ENCODE data around the gene PPP1R27. TPM values are rescaled to one million over a fixed set of nuclear protein-coding genes. Genes with fewer than 3 reads are reported as not detected.

PPP1R27 gene
- total RNA-seq, 2 donors from 2014 or later = not detected

DNA sequence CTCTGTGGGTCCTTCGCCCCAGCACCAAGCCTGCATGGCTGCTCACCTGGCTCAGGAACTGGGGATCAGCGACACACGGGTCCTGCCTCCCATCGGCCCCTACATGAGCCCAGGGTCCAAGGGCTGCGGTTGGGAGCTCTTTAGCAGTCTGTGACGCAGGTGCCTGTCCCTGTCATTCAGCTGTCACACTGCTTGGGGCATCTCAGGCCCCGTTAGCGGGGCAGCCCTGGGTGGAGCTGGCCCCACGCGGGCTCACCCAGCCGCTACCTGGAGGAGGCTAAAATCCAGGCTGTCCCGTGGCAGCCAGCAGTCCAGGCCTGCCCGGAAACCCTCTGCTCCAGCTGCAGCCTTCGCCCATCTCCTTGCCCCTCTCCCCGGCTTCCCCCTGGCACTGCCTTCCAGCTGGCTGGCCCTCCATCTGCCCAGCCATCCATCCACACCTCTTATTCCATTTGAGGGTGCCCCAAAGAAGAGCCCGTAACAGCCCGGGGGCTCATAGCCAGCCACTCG lies 27.6 kb downstream of the PPP1R27 start:
- H3K27me3 ChIP-seq (ENCODE audit: control insufficient read depth, insufficient read depth, low read length, poor library complexity, severe bottlenecking) = peaks cover 57% of the 10 kb centered on the region
- H3K36me3 ChIP-seq (ENCODE audit: control insufficient read depth, insufficient read depth, low read length) = no peaks in the 10 kb centered on the region
- Mint-ChIP-seq H3K4me1 (no peaks in the 10 kb centered on the region), H3K27me3 (ENCODE audit: insufficient read depth) (peaks cover 51% of the 10 kb centered on the region), H3K36me3 (ENCODE audit: low read depth) (no peaks in the 10 kb centered on the region), H3K27ac (no peak overlapping the region), H3K9me3 (no peaks in the 10 kb centered on the region), H3K4me3 (no peak overlapping the region)
- DNase-seq = no peak
- no peak overlapping the region for H3K9ac ChIP-seq (ENCODE audit: extremely low read depth, low read length, poor library complexity, severe bottlenecking)
- TF ChIP-seq, protein P1, sequence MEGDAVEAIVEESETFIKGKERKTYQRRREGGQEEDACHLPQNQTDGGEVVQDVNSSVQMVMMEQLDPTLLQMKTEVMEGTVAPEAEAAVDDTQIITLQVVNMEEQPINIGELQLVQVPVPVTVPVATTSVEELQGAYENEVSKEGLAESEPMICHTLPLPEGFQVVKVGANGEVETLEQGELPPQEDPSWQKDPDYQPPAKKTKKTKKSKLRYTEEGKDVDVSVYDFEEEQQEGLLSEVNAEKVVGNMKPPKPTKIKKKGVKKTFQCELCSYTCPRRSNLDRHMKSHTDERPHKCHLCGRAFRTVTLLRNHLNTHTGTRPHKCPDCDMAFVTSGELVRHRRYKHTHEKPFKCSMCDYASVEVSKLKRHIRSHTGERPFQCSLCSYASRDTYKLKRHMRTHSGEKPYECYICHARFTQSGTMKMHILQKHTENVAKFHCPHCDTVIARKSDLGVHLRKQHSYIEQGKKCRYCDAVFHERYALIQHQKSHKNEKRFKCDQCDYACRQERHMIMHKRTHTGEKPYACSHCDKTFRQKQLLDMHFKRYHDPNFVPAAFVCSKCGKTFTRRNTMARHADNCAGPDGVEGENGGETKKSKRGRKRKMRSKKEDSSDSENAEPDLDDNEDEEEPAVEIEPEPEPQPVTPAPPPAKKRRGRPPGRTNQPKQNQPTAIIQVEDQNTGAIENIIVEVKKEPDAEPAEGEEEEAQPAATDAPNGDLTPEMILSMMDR (conservative IDR thresholded peaks at IDR 0.05) = no peak
- no peak overlapping the region for H3K4me3 ChIP-seq (ENCODE audit: low read length)
- H3K9me3 ChIP-seq (ENCODE audit: control insufficient read depth, low read length) = no peaks in the 10 kb centered on the region
- H3K27ac ChIP-seq (ENCODE audit: low read depth, low read length) = no peak overlapping the region
- H3K4me1 ChIP-seq (ENCODE audit: control insufficient read depth, insufficient read depth, low read length) = no peaks in the 10 kb centered on the region
- 80 to 81% methylated on average over 13 to 18 of the region's 18 CpGs for WGBS, 2 experiments (ENCODE audit: insufficient coverage in 1 of 2, insufficient read length in 1 of 2)

DNA sequence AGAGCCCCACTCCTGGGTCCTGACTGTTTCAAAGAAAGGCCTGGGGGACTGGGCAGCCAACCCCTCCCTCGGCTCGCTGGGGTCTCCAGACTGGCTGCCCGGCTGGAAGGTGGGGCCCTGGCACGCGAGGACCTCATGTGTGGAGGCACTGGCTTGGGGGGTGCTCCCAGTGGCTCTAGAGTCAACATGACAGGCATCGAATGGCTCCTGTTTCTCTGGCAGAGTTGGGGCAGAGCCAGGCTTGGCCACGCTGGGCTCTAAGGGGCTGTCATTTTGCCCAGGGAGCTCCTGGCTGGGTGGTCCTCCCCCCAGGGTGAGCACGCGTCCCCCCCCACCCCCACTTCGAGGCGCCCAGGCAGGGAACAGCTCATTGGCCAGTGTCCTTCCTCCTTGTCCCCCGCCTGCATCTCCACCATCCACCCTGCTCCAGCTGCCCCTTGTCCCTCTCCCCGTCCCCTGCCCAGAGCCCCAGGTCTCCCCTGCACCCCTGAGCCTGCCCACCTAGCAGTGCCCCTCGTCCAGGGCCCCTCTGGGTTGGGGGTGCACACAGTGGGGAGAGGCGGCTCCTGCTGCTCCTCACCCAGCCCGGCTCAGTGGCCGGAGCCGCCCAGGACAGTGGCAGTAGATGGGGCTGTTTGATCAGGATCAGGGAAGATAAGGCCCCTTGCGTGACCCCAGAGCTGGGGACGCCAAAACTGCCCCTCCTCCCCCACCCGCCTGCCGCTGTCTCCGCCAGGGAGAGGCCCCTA lies 28.2 kb downstream of the PPP1R27 start:
- Mint-ChIP-seq H3K36me3 (ENCODE audit: low read depth) (no peaks in the 10 kb centered on the region), H3K4me3 (no peak overlapping the region), H3K27me3 (ENCODE audit: insufficient read depth) (peaks cover 57% of the 10 kb centered on the region), H3K27ac (no peak overlapping the region), H3K4me1 (no peaks in the 10 kb centered on the region), H3K9me3 (no peaks in the 10 kb centered on the region)
- Histone ChIP-seq H3K4me1 (ENCODE audit: control insufficient read depth, insufficient read depth, low read length) (no peaks in the 10 kb centered on the region), H3K27me3 (ENCODE audit: control insufficient read depth, insufficient read depth, low read length, poor library complexity, severe bottlenecking) (peaks cover 64% of the 10 kb centered on the region), H3K9me3 (ENCODE audit: control insufficient read depth, low read length) (no peaks in the 10 kb centered on the region), H3K27ac (ENCODE audit: low read depth, low read length) (no peak overlapping the region), H3K4me3 (ENCODE audit: low read length) (no peak overlapping the region), H3K9ac (ENCODE audit: extremely low read depth, low read length, poor library complexity, severe bottlenecking) (no peak overlapping the region), H3K36me3 (ENCODE audit: control insufficient read depth, insufficient read depth, low read length) (no peaks in the 10 kb centered on the region)
- WGBS, 2 experiments (ENCODE audit: insufficient coverage in 1 of 2, insufficient read length in 1 of 2) = 52 to 66% methylated on average over 11 to 22 of the region's 23 CpGs
- no peak for DNase-seq
- TF ChIP-seq, protein P1 (conservative IDR thresholded peaks at IDR 0.05) = no peak

DNA sequence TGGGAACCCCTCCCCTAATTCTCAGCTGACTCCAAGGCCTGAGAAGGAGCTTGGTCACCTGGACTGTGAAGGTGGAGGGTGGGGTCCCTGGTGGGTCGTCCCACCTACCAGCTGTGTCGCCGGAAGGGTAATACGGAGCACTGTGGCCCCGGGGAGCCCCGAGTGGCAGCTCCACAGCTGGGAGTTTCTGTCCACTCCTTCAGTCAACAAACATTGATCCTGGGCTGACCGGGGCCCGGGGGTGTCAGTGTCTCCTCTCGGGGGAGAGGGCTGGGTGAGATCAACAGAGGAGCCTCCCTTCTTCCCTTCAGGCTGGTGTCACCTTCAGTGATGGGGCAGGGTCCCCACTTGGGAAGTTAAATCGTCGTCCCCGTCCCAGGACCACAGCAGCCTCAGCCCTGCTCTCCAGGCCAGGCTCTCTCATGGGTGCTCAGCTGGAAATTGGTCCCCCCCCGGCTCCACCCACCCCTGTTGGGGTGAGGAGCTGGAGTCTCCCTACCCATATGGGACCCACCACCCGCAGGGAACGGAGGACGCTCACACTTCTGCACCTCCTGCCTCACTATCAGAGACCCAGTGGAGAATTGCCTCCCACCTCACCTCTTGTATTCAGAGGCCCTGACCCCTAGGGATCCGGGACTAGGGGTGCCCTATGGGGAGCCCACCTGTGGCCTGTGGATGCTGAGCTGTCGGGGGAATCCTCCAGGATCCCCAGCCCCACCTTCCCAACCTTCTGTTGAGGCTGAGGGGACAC lies 29.0 kb downstream of the PPP1R27 start:
- H3K36me3 ChIP-seq (ENCODE audit: control insufficient read depth, insufficient read depth, low read length) = no peaks in the 10 kb centered on the region
- Mint-ChIP-seq H3K4me3 (no peak overlapping the region), H3K27ac (no peak overlapping the region), H3K36me3 (ENCODE audit: low read depth) (no peaks in the 10 kb centered on the region), H3K27me3 (ENCODE audit: insufficient read depth) (peaks cover 65% of the 10 kb centered on the region), H3K4me1 (no peaks in the 10 kb centered on the region), H3K9me3 (no peaks in the 10 kb centered on the region)
- TF ChIP-seq, protein P1 (conservative IDR thresholded peaks at IDR 0.05) = no peak
- H3K4me3 ChIP-seq (ENCODE audit: low read length) = no peak overlapping the region
- no peak overlapping the region for H3K27ac ChIP-seq (ENCODE audit: low read depth, low read length)
- 81 to 90% methylated on average over 10 to 18 of the region's 18 CpGs for WGBS, 2 experiments (ENCODE audit: insufficient coverage in 1 of 2, insufficient read length in 1 of 2)
- H3K4me1 ChIP-seq (ENCODE audit: control insufficient read depth, insufficient read depth, low read length) = no peaks in the 10 kb centered on the region
- no peak overlapping the region for H3K9ac ChIP-seq (ENCODE audit: extremely low read depth, low read length, poor library complexity, severe bottlenecking)
- H3K27me3 ChIP-seq (ENCODE audit: control insufficient read depth, insufficient read depth, low read length, poor library complexity, severe bottlenecking) = peaks cover 71% of the 10 kb centered on the region
- DNase-seq = no peak
- H3K9me3 ChIP-seq (ENCODE audit: control insufficient read depth, low read length) = peaks cover 7% of the 10 kb centered on the region
